Measurements from ENCODE around the gene UBQLNL.
A peak's percentile ranks its signal among the peaks of the same experiment; 100 is the strongest.

The UBQLNL gene

GRCh38 chr11:5507177-5507932 is 9.1 kb downstream of the UBQLNL start:
- peak in 1 of 2 experiments; percentile 50 for DNase-seq

GRCh38 chr11:5505363-5506048 is 11.0 kb downstream of the UBQLNL start:
- no peak for DNase-seq

- no peak for DNase-seq
Observed at GRCh38 chr11:5504403-5504921, 12.0 kb downstream of the UBQLNL start.

- no peak for DNase-seq
Observed at GRCh38 chr11:5500393-5500801, 16.1 kb downstream of the UBQLNL start.

- DNase-seq = no peak
Observed at GRCh38 chr11:5499671-5500070, 16.8 kb downstream of the UBQLNL start.

GRCh38 chr11:5489576-5490357 is 26.7 kb downstream of the UBQLNL start:
- no peak for DNase-seq

- DNase-seq = no peak
Observed at GRCh38 chr11:5488798-5489399, 27.6 kb downstream of the UBQLNL start.

- no peak for DNase-seq
Observed at GRCh38 chr11:5488385-5488784, 28.1 kb downstream of the UBQLNL start, which contains the start of gene OR52D1. TSS of gene OR52D1 (plus strand) at chr11:5488685. CDS start at chr11:5488707, 22 bp downstream.

GRCh38 chr11:5486421-5486820 is 30.1 kb downstream of the UBQLNL start:
- DNase-seq = no peak

- no peak for DNase-seq
Observed at GRCh38 chr11:5486003-5486402, 30.5 kb downstream of the UBQLNL start.

- DNase-seq = peak; percentile 4 to 39
Observed at GRCh38 chr11:5476186-5476819, 40.2 kb downstream of the UBQLNL start.

GRCh38 chr11:5473921-5474320 is 42.6 kb downstream of the UBQLNL start:
- DNase-seq = no peak

GRCh38 chr11:5467527-5467926 is 49.0 kb downstream of the UBQLNL start:
- no peak for DNase-seq
